ENCODE measurements around the gene SETBP1.

SETBP1 gene

GRCh38 chr18:44878335-44878734 is 197.6 kb downstream of the SETBP1 start:
- DNase-seq (ENCODE audit: low read depth, low spot score) = no peak
- H3K36me3 ChIP-seq (ENCODE audit: insufficient read depth, low read length) = no peaks in the 10 kb centered on the region
- H3K27ac ChIP-seq = no peak overlapping the region
- no peak for TF ChIP-seq POLR2AphosphoS5 (IDR thresholded peaks at IDR 0.05; ENCODE audit: borderline replicate concordance, low read depth, low read length)
- TF ChIP-seq FOXP2 (optimal IDR thresholded peaks at IDR 0.05; ENCODE audit: control extremely low read depth, extremely low read length, insufficient read depth) = no peak
- TF ChIP-seq EZH2 (IDR thresholded peaks at IDR 0.05) = no peak
- no peaks in the 10 kb centered on the region for H3K9me3 ChIP-seq (ENCODE audit: low read depth, low read length)
- no peak overlapping the region for H3K4me3 ChIP-seq
- no peak overlapping the region for H3K9ac ChIP-seq (ENCODE audit: insufficient read length)

- no peak for TF ChIP-seq EZH2 (IDR thresholded peaks at IDR 0.05)
- TF ChIP-seq POLR2AphosphoS5 (IDR thresholded peaks at IDR 0.05; ENCODE audit: borderline replicate concordance, low read depth, low read length) = no peak
- no peak for TF ChIP-seq FOXP2 (optimal IDR thresholded peaks at IDR 0.05; ENCODE audit: control extremely low read depth, extremely low read length, insufficient read depth)
- Histone ChIP-seq H3K27ac (no peak overlapping the region), H3K9me3 (ENCODE audit: low read depth, low read length) (no peaks in the 10 kb centered on the region), H3K36me3 (ENCODE audit: insufficient read depth, low read length) (no peaks in the 10 kb centered on the region), H3K4me3 (no peak overlapping the region), H3K9ac (ENCODE audit: insufficient read length) (no peak overlapping the region)
- DNase-seq (ENCODE audit: low read depth, low spot score) = no peak
Observed at GRCh38 chr18:44880170-44880569, 199.5 kb downstream of the SETBP1 start.

- no peak for DNase-seq (ENCODE audit: low read depth, low spot score)
- Histone ChIP-seq H3K4me3 (no peak overlapping the region), H3K9me3 (ENCODE audit: low read depth, low read length) (no peaks in the 10 kb centered on the region), H3K36me3 (ENCODE audit: insufficient read depth, low read length) (no peaks in the 10 kb centered on the region), H3K9ac (ENCODE audit: insufficient read length) (no peak overlapping the region), H3K27ac (no peak overlapping the region)
- TF ChIP-seq EZH2 (IDR thresholded peaks at IDR 0.05) (no peak), POLR2AphosphoS5 (IDR thresholded peaks at IDR 0.05; ENCODE audit: borderline replicate concordance, low read depth, low read length) (no peak), FOXP2 (optimal IDR thresholded peaks at IDR 0.05; ENCODE audit: control extremely low read depth, extremely low read length, insufficient read depth) (no peak)
Observed at GRCh38 chr18:44881461-44882162, 200.9 kb downstream of the SETBP1 start.

GRCh38 chr18:44882163-44882868 is 201.6 kb downstream of the SETBP1 start:
- DNase-seq (ENCODE audit: low read depth, low spot score) = no peak
- no peak overlapping the region for H3K27ac ChIP-seq
- no peak overlapping the region for H3K9ac ChIP-seq (ENCODE audit: insufficient read length)
- no peak overlapping the region for H3K4me3 ChIP-seq
- no peaks in the 10 kb centered on the region for H3K9me3 ChIP-seq (ENCODE audit: low read depth, low read length)
- no peaks in the 10 kb centered on the region for H3K36me3 ChIP-seq (ENCODE audit: insufficient read depth, low read length)
- TF ChIP-seq POLR2AphosphoS5 (IDR thresholded peaks at IDR 0.05; ENCODE audit: borderline replicate concordance, low read depth, low read length) = no peak
- no peak for TF ChIP-seq FOXP2 (optimal IDR thresholded peaks at IDR 0.05; ENCODE audit: control extremely low read depth, extremely low read length, insufficient read depth)

- no peaks in the 10 kb centered on the region for H3K9me3 ChIP-seq (ENCODE audit: low read depth, low read length)
- no peaks in the 10 kb centered on the region for H3K36me3 ChIP-seq (ENCODE audit: insufficient read depth, low read length)
- H3K9ac ChIP-seq (ENCODE audit: insufficient read length) = no peak overlapping the region
- no peak for DNase-seq (ENCODE audit: low read depth, low spot score)
- no peak overlapping the region for H3K27ac ChIP-seq
- no peak overlapping the region for H3K4me3 ChIP-seq
- TF ChIP-seq FOXP2 (optimal IDR thresholded peaks at IDR 0.05; ENCODE audit: control extremely low read depth, extremely low read length, insufficient read depth) (no peak), EZH2 (IDR thresholded peaks at IDR 0.05) (no peak), POLR2AphosphoS5 (IDR thresholded peaks at IDR 0.05; ENCODE audit: borderline replicate concordance, low read depth, low read length) (no peak)
Observed at GRCh38 chr18:44883671-44884070, 203.0 kb downstream of the SETBP1 start.

DNA sequence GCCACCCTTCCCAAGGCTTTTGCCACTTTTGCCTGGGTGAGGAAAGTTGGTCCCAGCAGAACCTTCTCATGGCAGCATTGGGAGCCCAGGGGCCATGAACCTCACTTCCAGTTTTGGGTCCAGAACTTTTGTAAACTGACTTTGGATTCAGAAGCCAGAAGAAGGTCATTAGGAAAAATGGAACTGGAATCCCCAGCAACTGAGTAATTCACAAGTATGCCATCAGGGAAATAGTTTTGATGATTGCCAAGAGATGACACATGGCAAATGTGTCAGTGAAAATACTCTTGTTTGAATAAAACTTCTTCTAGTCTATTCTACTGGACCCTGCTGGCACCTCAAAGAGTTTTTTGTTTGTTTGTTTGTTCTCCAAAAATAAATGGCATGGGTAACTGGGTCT is 203.7 kb downstream of the SETBP1 start:
- TF ChIP-seq EZH2 (IDR thresholded peaks at IDR 0.05) (no peak), POLR2AphosphoS5 (IDR thresholded peaks at IDR 0.05; ENCODE audit: borderline replicate concordance, low read depth, low read length) (no peak), FOXP2 (optimal IDR thresholded peaks at IDR 0.05; ENCODE audit: control extremely low read depth, extremely low read length, insufficient read depth) (no peak)
- no peak for DNase-seq (ENCODE audit: low read depth, low spot score)

DNA sequence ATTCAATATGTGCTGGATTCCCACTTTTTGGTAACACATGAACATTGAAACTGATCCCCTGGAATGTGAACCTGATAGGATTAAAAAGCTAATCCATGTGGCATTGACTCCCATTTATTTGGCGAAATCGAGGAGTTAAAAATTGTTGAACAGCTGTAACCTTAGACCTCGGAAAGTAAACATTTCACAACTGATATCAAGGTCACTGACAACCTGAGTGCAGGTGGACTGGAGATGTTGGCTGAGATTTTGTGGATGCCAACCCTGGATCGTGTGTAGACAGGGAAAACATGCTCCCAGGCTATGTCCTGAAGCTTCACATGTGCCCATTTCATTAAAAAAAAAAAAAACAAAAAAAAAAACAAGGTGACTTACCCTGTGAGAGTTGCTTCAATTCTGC is 204.8 kb downstream of the SETBP1 start:
- TF ChIP-seq FOXP2 (optimal IDR thresholded peaks at IDR 0.05; ENCODE audit: control extremely low read depth, extremely low read length, insufficient read depth) = no peak
- TF ChIP-seq POLR2AphosphoS5 (IDR thresholded peaks at IDR 0.05; ENCODE audit: borderline replicate concordance, low read depth, low read length) = no peak
- TF ChIP-seq EZH2 (IDR thresholded peaks at IDR 0.05) = no peak
- no peak for DNase-seq (ENCODE audit: low read depth, low spot score)
- Histone ChIP-seq H3K4me3 (no peak overlapping the region), H3K36me3 (ENCODE audit: insufficient read depth, low read length) (no peaks in the 10 kb centered on the region), H3K9me3 (ENCODE audit: low read depth, low read length) (no peaks in the 10 kb centered on the region), H3K9ac (ENCODE audit: insufficient read length) (no peak overlapping the region), H3K27ac (no peak overlapping the region)

More for the DNA sequence above, 203.7 kb downstream of the SETBP1 start:
- H3K9me3 ChIP-seq (ENCODE audit: low read depth, low read length) = no peaks in the 10 kb centered on the region
- H3K27ac ChIP-seq = no peak overlapping the region
- H3K36me3 ChIP-seq (ENCODE audit: insufficient read depth, low read length) = no peaks in the 10 kb centered on the region
- no peak overlapping the region for H3K4me3 ChIP-seq
- no peak overlapping the region for H3K9ac ChIP-seq (ENCODE audit: insufficient read length)

DNA sequence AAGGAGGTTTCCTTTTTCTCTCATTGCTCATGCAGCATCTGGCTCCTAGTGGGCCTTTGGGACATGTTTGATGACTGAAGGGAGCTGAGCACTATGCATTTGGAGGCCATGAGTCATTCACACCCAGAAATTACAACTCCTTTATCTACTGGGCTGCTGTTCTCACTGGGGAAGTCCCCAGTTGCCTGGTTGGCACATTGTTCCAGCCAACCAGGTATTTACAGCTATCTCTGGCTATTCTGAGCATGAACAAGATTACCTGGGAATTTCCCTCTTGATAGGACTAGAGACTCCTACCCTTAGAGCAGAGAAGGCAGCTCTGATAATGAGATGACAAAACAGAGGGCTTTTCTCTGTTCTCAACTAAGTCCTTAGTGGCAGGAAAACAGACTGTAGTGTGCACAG is 206.5 kb downstream of the SETBP1 start:
- no peak for DNase-seq (ENCODE audit: low read depth, low spot score)
- TF ChIP-seq POLR2AphosphoS5 (IDR thresholded peaks at IDR 0.05; ENCODE audit: borderline replicate concordance, low read depth, low read length) (no peak), EZH2 (IDR thresholded peaks at IDR 0.05) (no peak), FOXP2 (optimal IDR thresholded peaks at IDR 0.05; ENCODE audit: control extremely low read depth, extremely low read length, insufficient read depth) (no peak)
- H3K27ac ChIP-seq = no peak overlapping the region

More for the DNA sequence above, 206.5 kb downstream of the SETBP1 start:
- no peak overlapping the region for H3K9ac ChIP-seq (ENCODE audit: insufficient read length)
- H3K9me3 ChIP-seq (ENCODE audit: low read depth, low read length) = no peaks in the 10 kb centered on the region
- no peak overlapping the region for H3K4me3 ChIP-seq
- no peaks in the 10 kb centered on the region for H3K36me3 ChIP-seq (ENCODE audit: insufficient read depth, low read length)

Data from SK-N-MC (cell line).